HEK293 (cell line): ENCODE results near the gene PYGO2.

Experiments used
- CTCF ChIA-PET: fragments of 350-600 bp; formaldehyde crosslinking; extraction: SDS; loops from one replicate; lab custom pipeline; 2021; ENCODE audit warnings: antibody characterized with exemption; lab: Yijun Ruan, JAX
- POLR2A ChIA-PET: fragments of 300-600 bp; formaldehyde crosslinking; extraction: SDS; loops from one replicate; lab custom pipeline; 2020; ENCODE audit warnings: antibody characterized with exemption, inconsistent platforms; lab: Yijun Ruan, JAX
- H3K27ac ChIP-seq: fragments of 200-500 bp; sonication (Bioruptor generic); 2 replicates; pipeline ENCODE4 v1.5.1; 2014; ENCODE audit warnings: low read depth, low read length, control low read depth, inconsistent platforms; ENCODE audit errors: extremely low read depth
- H3K36me3 ChIP-seq, 2 experiments: fragments of 200-500 bp in 1 of 2; sonication (Bioruptor generic) in 1 of 2; 1 replicate in 1 of 2; 2 replicates in 1 of 2; pipeline ENCODE4 v1.5.1; 2014 to 2017; ENCODE audit warnings: inconsistent platforms in 2 of 2, low read length in 2 of 2; ENCODE audit not compliant: control insufficient read depth in 2 of 2, insufficient read depth in 1 of 2
- H3K4me1 ChIP-seq: fragments of 200-500 bp; sonication (Bioruptor generic); 2 replicates; pipeline ENCODE4 v1.5.1; 2014; ENCODE audit warnings: mild to moderate bottlenecking, low read length, inconsistent platforms; ENCODE audit not compliant: control insufficient read depth, insufficient read depth
- H3K4me3 ChIP-seq: 2 replicates; pipeline ENCODE4 v1.5.1; 2011; ENCODE audit warnings: low read depth, mild to moderate bottlenecking, control low read depth, low read length, moderate library complexity
- H3K9me3 ChIP-seq: fragments of 200-500 bp; sonication (Bioruptor generic); 2 replicates; pipeline ENCODE4 v1.5.1; 2014; ENCODE audit warnings: low read depth, low read length, inconsistent platforms; ENCODE audit not compliant: control insufficient read depth, insufficient read depth
- CTCF ChIP-seq: fragments of 450-650 bp; formaldehyde crosslinking; IDR thresholded peaks from 2 replicates; pipeline ENCODE4 v1.5.1; 2016; ENCODE audit warnings: missing biosample characterization, missing genetic modification characterization
- FEZF1 ChIP-seq: fragments of 450-650 bp; formaldehyde crosslinking; IDR thresholded peaks from 2 replicates; pipeline ENCODE4 v1.5.1; 2016; ENCODE audit warnings: missing biosample characterization, missing genetic modification characterization
- GFI1B ChIP-seq: fragments of 450-650 bp; formaldehyde crosslinking; IDR thresholded peaks from 2 replicates; pipeline ENCODE4 v1.5.1; 2016; ENCODE audit warnings: missing biosample characterization, missing genetic modification characterization
- GLI2 ChIP-seq: fragments of 450-650 bp; formaldehyde crosslinking; IDR thresholded peaks from 2 replicates; pipeline ENCODE4; 2017; ENCODE audit warnings: missing biosample characterization, missing genetic modification characterization, low read depth, borderline replicate concordance
- KLF1 ChIP-seq: fragments of 450-650 bp; formaldehyde crosslinking; IDR thresholded peaks from 2 replicates; pipeline ENCODE4 v1.5.1; 2016; ENCODE audit warnings: missing biosample characterization, missing genetic modification characterization
- SCRT2 ChIP-seq: fragments of 450-650 bp; formaldehyde crosslinking; IDR thresholded peaks from 2 replicates; pipeline ENCODE4 v1.5.1; 2016; ENCODE audit warnings: missing biosample characterization, missing genetic modification characterization
- SP7 ChIP-seq: fragments of 450-650 bp; formaldehyde crosslinking; IDR thresholded peaks from 2 replicates; pipeline ENCODE4 v1.5.1; 2016; ENCODE audit warnings: missing biosample characterization, missing genetic modification characterization
- ZBTB8A ChIP-seq: fragments of 450-650 bp; formaldehyde crosslinking; IDR thresholded peaks from 2 replicates; pipeline ENCODE4 v1.5.1; 2016; ENCODE audit warnings: missing biosample characterization, missing genetic modification characterization
- ZIC2 ChIP-seq: fragments of 450-650 bp; formaldehyde crosslinking; IDR thresholded peaks from 2 replicates; pipeline ENCODE4 v1.5.1; 2016; ENCODE audit warnings: missing biosample characterization, missing genetic modification characterization
- ZNF157 ChIP-seq: fragments of 450-650 bp; formaldehyde crosslinking; IDR thresholded peaks from 2 replicates; pipeline ENCODE4 v1.5.1; 2016; ENCODE audit warnings: missing biosample characterization, missing genetic modification characterization
- ZNF354C ChIP-seq: fragments of 450-650 bp; formaldehyde crosslinking; IDR thresholded peaks from 2 replicates; pipeline ENCODE4 v1.5.1; 2016; ENCODE audit warnings: missing biosample characterization, missing genetic modification characterization, low read depth, borderline replicate concordance
- ZNF600 ChIP-seq: fragments of 450-650 bp; formaldehyde crosslinking; IDR thresholded peaks from 2 replicates; pipeline ENCODE4 v1.5.1; 2016; ENCODE audit warnings: missing biosample characterization, missing genetic modification characterization
- ZNF76 ChIP-seq: fragments of 450-650 bp; formaldehyde crosslinking; IDR thresholded peaks from 2 replicates; pipeline ENCODE4; 2016; ENCODE audit warnings: low read depth, missing biosample characterization, missing genetic modification characterization, borderline replicate concordance
- ZSCAN23 ChIP-seq: fragments of 450-650 bp; formaldehyde crosslinking; IDR thresholded peaks from 2 replicates; pipeline ENCODE4 v1.5.1; 2016; ENCODE audit warnings: missing biosample characterization, missing genetic modification characterization

PYGO2 gene

GRCh38 chr1:154992721-154993571 is 31.4 kb upstream of the PYGO2 start:
- ChIA-PET POLR2A (interaction anchor here (1.0 to 3.3 kb wide), 8 partner anchors 9 to 337 kb away, joined by 3 to 28 read pairs (median 4); partner anchors contain the start of genes CKS1B, FLAD1 and PBXIP1), CTCF (interaction anchor here (0.8 to 8.9 kb wide), 10 partner anchors 9 to 67 kb away, joined by 3 to 55 read pairs (median 4); partner anchors contain the start of genes FLAD1 and PYGO2)
- TF ChIP-seq ZSCAN23, result no peak
- TF ChIP-seq CTCF (tag by site-specific recombination), result peak; percentile 71
- peak; percentile 81 for TF ChIP-seq ZNF600 (tag by site-specific recombination)
- TF ChIP-seq GFI1B (tag by site-specific recombination), result no peak
- 0 out of 2 replicates have a peak, but pooled peaks have one; percentile 32 for TF ChIP-seq FEZF1 (tag by site-specific recombination)
- TF ChIP-seq ZNF354C (tag by site-specific recombination), result no peak
- TF ChIP-seq SP7, result peak; percentile 57
- peak; percentile 76 for TF ChIP-seq SCRT2 (tag by site-specific recombination)
- TF ChIP-seq ZIC2 (tag by site-specific recombination), result peak; percentile 94
- peak; percentile 50 for TF ChIP-seq ZBTB8A (tag by site-specific recombination)
- peak; percentile 46; the same call in 1 of the 2 replicates for TF ChIP-seq KLF1 (tag by site-specific recombination)
- Histone ChIP-seq H3K36me3 (peaks cover 0 to 36% of the 10 kb centered on the region in 2 experiments; a peak in 2 of 3 replicates), H3K9me3 (no peaks in the 10 kb centered on the region), H3K4me1 (no peaks in the 10 kb centered on the region), H3K4me3 (no peak overlapping the region), H3K27ac (no peak overlapping the region)

- no peak for TF ChIP-seq ZNF157 (tag by site-specific recombination)
- Histone ChIP-seq H3K4me3 (no peak overlapping the region), H3K27ac (no peak overlapping the region), H3K36me3 (peaks cover 3 to 51% of the 10 kb centered on the region in 2 experiments; a peak in 2 of 3 replicates), H3K9me3 (no peaks in the 10 kb centered on the region), H3K4me1 (no peaks in the 10 kb centered on the region)
- ChIA-PET POLR2A (interaction anchor here (0.5 kb wide), 1 partner anchor 17 kb away, joined by 6 read pairs; no protein-coding TSS in a partner anchor), CTCF (interaction anchor here (0.6 to 1.0 kb wide), 3 partner anchors 9 to 95 kb away, joined by 3 to 7 read pairs (median 4); partner anchors contain the start of gene PYGO2)
Measured at GRCh38 chr1:154990276-154990675, 28.7 kb upstream of the PYGO2 start.

- Histone ChIP-seq H3K36me3 (peaks cover 7 to 53% of the 10 kb centered on the region in 2 experiments; a peak in 2 of 3 replicates), H3K27ac (no peak overlapping the region), H3K9me3 (no peaks in the 10 kb centered on the region), H3K4me3 (no peak overlapping the region), H3K4me1 (no peaks in the 10 kb centered on the region)
- TF ChIP-seq GLI2 (tag by site-specific recombination) (no peak), ZNF76 (tag by site-specific recombination) (no peak)
- ChIA-PET POLR2A (interaction anchor here (1.3 kb wide), 1 partner anchor 34 kb away, joined by 5 read pairs; the partner anchor contains the start of gene PBXIP1), CTCF (interaction anchor here (1.0 to 1.3 kb wide), 3 partner anchors 10 to 60 kb away, joined by 4 to 7 read pairs (median 4); no protein-coding TSS in a partner anchor)
Measured at GRCh38 chr1:154989195-154989860, 27.7 kb upstream of the PYGO2 start.
